ENCODE data around the gene MRPL52. TPM values are rescaled to one million over a fixed set of nuclear protein-coding genes. Genes with fewer than 3 reads are reported as not detected.
A peak's percentile ranks its signal among the peaks of the same experiment; 100 is the strongest.

The MRPL52 gene
- total RNA-seq, 2 donors from 2014 or later = 54.5 to 195 TPM

- DNase-seq (ENCODE audit: low spot score) = no peak
- Histone ChIP-seq H3K27ac (peak overlapping the region in 1 of 2 donors; percentile 92), H3K9me3 (no peaks in the 10 kb centered on the region), H3K36me3 (peaks cover 0 to 9% of the 10 kb centered on the region in 2 donors), H3K27me3 (replicated peaks; ENCODE audit: insufficient read depth) (no peaks in the 10 kb centered on the region), H3K4me3 (no peak overlapping the region), H3K4me1 (replicated peaks) (peaks cover 3% of the 10 kb centered on the region)
- intact Hi-C loops (cut with DNase I) = loop anchor here (5.0 kb wide), 1 partner anchor 248 kb away; the partner anchor contains the start of gene DAD1
- TF ChIP-seq POLR2AphosphoS5 (IDR thresholded peaks at IDR 0.05) (no peak), POLR2A (IDR thresholded peaks at IDR 0.05) (no peak)
- TF ChIP-seq, protein P1, sequence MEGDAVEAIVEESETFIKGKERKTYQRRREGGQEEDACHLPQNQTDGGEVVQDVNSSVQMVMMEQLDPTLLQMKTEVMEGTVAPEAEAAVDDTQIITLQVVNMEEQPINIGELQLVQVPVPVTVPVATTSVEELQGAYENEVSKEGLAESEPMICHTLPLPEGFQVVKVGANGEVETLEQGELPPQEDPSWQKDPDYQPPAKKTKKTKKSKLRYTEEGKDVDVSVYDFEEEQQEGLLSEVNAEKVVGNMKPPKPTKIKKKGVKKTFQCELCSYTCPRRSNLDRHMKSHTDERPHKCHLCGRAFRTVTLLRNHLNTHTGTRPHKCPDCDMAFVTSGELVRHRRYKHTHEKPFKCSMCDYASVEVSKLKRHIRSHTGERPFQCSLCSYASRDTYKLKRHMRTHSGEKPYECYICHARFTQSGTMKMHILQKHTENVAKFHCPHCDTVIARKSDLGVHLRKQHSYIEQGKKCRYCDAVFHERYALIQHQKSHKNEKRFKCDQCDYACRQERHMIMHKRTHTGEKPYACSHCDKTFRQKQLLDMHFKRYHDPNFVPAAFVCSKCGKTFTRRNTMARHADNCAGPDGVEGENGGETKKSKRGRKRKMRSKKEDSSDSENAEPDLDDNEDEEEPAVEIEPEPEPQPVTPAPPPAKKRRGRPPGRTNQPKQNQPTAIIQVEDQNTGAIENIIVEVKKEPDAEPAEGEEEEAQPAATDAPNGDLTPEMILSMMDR (IDR thresholded peaks at IDR 0.05) = no peak
- WGBS = 75% methylated on average over 3 of the region's 3 CpGs
Observed at GRCh38 chr14:22835505-22835904, 5.8 kb downstream of the MRPL52 start.

GRCh38 chr14:22836301-22837113, 6.8 kb downstream of the MRPL52 start, which contains the start of gene MMP14:
TSS of gene MMP14 (plus strand) at chr14:22836585. CDS start at chr14:22836818, 233 bp downstream.
- peaks cover 0 to 9% of the 10 kb centered on the region in 2 donors for H3K36me3 ChIP-seq
- no peaks in the 10 kb centered on the region for H3K27me3 ChIP-seq (replicated peaks; ENCODE audit: insufficient read depth)
- H3K27ac ChIP-seq = peak within 1 kb of the TSS; percentile 92 to 93
- under 1% methylated on average over 46 of the region's 46 CpGs for WGBS
- DNase-seq (ENCODE audit: low spot score) = peak; percentile 81
- TF ChIP-seq POLR2AphosphoS5 (IDR thresholded peaks at IDR 0.05) = peak; percentile 87
- TF ChIP-seq POLR2A (IDR thresholded peaks at IDR 0.05) = peak; percentile 90
- TF ChIP-seq, protein P1 (IDR thresholded peaks at IDR 0.05) = peak in 3 of 4 experiments; percentile 33 to 58 (median 53)
- no peaks in the 10 kb centered on the region for H3K9me3 ChIP-seq
- H3K4me3 ChIP-seq = peak within 1 kb of the TSS; percentile 71 to 82
- intact Hi-C loops (cut with DNase I) = loop anchor here (1.0 to 5.0 kb wide), 2 partner anchors 17 to 249 kb away; partner anchors contain the start of gene DAD1
- H3K4me1 ChIP-seq (replicated peaks) = no peaks in the 10 kb centered on the region

DNA sequence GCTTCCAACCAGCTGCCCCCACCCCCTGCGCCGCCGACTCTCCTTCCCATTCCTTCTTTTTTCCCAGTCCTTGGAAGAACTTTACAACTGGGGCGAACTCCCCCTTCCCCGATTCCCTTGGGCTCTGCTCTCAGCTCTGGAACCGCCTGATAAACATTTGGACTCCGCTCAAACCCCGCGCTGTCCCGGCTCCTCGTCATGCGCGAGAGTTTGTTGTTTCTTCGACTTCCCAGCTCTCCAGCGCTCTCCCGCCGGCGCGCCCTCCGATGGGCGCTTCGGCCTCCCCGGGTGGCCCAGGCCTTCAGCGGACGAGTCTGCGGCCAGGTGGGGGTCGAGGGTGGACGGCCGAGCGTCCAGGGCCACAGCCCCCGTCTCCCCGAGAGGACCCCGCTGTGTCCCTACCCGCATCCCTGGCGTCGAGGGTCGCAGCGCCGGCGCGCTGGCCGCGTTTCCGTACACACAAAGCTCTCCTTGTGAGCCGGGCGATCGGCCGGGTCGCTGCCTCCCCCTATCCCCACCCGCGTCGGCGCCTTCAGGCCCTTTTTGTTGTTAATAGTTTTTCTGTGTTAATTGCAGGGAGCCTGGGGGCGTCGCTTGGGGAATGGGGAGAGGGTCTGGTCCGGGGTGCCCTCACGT, 7.5 kb downstream of the MRPL52 start:
- DNase-seq (ENCODE audit: low spot score) = no peak
- 1% methylated on average over 57 of the region's 57 CpGs for WGBS

DNA sequence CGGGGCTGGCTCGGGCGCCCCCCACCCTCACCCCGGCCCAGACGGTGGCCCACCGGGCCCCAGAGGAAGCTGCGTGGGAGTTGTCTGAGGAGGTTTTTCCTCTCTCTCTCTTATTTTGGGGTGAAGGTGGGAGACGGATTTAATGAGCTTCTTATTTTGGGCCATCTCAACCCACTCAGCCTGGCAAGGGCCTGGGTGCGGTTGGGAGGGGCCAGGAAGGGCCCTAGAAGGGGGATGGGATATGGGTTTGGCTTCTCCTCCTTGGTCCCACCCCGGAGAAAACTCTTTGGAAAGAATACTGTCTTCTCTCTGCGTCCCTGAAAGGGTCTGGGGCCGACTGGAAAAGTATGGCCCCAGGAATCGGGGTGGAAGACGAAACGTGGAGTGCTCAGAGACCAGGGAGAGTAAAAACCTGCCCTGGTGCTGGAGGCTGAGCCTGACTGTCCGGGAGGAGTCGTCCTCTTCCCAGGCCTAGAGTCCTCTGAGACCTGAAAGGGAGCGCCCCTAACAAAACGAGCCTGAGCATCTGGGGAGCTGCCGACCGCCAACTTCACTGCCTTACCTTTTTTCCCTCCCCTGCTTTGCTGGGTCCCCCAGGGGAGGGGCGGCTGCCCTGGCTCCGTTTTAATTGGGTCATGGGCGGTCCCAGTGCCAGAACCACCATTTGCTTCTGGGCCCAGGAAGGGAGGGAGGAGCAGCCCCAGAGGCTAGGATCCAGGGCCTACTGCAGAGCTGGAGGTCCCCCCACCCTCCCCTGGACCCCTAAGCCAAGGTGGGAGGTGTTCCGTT, 8.3 kb downstream of the MRPL52 start:
- intact Hi-C loops (cut with DNase I) = loop anchor here (5.0 kb wide), 1 partner anchor 251 kb away; the partner anchor contains the start of gene DAD1

More for the DNA sequence above, 7.5 kb downstream of the MRPL52 start:
- Histone ChIP-seq H3K9me3 (no peaks in the 10 kb centered on the region), H3K4me1 (replicated peaks) (no peaks in the 10 kb centered on the region), H3K27me3 (replicated peaks; ENCODE audit: insufficient read depth) (no peaks in the 10 kb centered on the region), H3K27ac (peak overlapping the region; percentile 92 to 93), H3K4me3 (peak overlapping the region; percentile 71 to 82), H3K36me3 (peaks cover 5 to 12% of the 10 kb centered on the region in 2 donors)
- intact Hi-C loops (cut with DNase I) = loop anchor here (5.0 kb wide), 1 partner anchor 250 kb away; the partner anchor contains the start of gene DAD1
- TF ChIP-seq, protein P1 (IDR thresholded peaks at IDR 0.05) = no peak
- no peak for TF ChIP-seq POLR2A (IDR thresholded peaks at IDR 0.05)
- no peak for TF ChIP-seq POLR2AphosphoS5 (IDR thresholded peaks at IDR 0.05)

More for the DNA sequence above, 8.3 kb downstream of the MRPL52 start:
- no peaks in the 10 kb centered on the region for H3K9me3 ChIP-seq
- no peaks in the 10 kb centered on the region for H3K27me3 ChIP-seq (replicated peaks; ENCODE audit: insufficient read depth)
- no peaks in the 10 kb centered on the region for H3K4me1 ChIP-seq (replicated peaks)
- H3K4me3 ChIP-seq = peak overlapping the region; percentile 71 to 82
- H3K27ac ChIP-seq = peak overlapping the region; percentile 92 to 93
- TF ChIP-seq POLR2A (IDR thresholded peaks at IDR 0.05) (peak; percentile 71), POLR2AphosphoS5 (IDR thresholded peaks at IDR 0.05) (peak; percentile 65)
- TF ChIP-seq, protein P1 (IDR thresholded peaks at IDR 0.05) = no peak
- peak; percentile 68 for DNase-seq (ENCODE audit: low spot score)
- peaks cover 5 to 12% of the 10 kb centered on the region in 2 donors for H3K36me3 ChIP-seq
- 6% methylated on average over 25 of the region's 25 CpGs for WGBS
